ENCODE measurements around the gene GALNT14. TPM values are rescaled to one million over a fixed set of nuclear protein-coding genes. Genes with fewer than 3 reads are reported as not detected.

GALNT14 gene
- total RNA-seq, 1 donor: not detected

- Histone ChIP-seq H3K79me2 (ENCODE audit: insufficient read depth, low read length) (no peaks in the 10 kb centered on the region), H3K9me3 (ENCODE audit: low read depth, low read length) (no peaks in the 10 kb centered on the region), H3K36me3 (ENCODE audit: insufficient read depth, low read length) (no peaks in the 10 kb centered on the region), H3K27ac (ENCODE audit: low read depth, low read length) (no peak overlapping the region), H3K4me1 (ENCODE audit: insufficient read depth, low read length) (no peaks in the 10 kb centered on the region), H3K4me2 (ENCODE audit: insufficient read depth, low read length) (no peak overlapping the region), H2AFZ (ENCODE audit: low read length) (no peak overlapping the region), H4K20me1 (ENCODE audit: insufficient read depth, low read length) (no peaks in the 10 kb centered on the region), H3K4me3 (ENCODE audit: insufficient read depth, low read length) (no peak overlapping the region), H3K27me3 (ENCODE audit: insufficient read depth, low read length) (no peaks in the 10 kb centered on the region)
- DNase-seq (ENCODE audit: insufficient read length, low spot score, missing footprints): no peak
- TF ChIP-seq CTCF (IDR thresholded peaks at IDR 0.05; ENCODE audit: extremely low read depth, low read depth, low read length): no peak
These were observed 210.7 kb downstream of the GALNT14 start for GRCh38 chr2:30927465-30928075.

- TF ChIP-seq CTCF (IDR thresholded peaks at IDR 0.05; ENCODE audit: extremely low read depth, low read depth, low read length): no peak
- H2AFZ ChIP-seq (ENCODE audit: low read length): no peak overlapping the region
- no peak overlapping the region for H3K4me3 ChIP-seq (ENCODE audit: insufficient read depth, low read length)
- no peaks in the 10 kb centered on the region for H3K36me3 ChIP-seq (ENCODE audit: insufficient read depth, low read length)
- no peaks in the 10 kb centered on the region for H3K79me2 ChIP-seq (ENCODE audit: insufficient read depth, low read length)
- H3K27me3 ChIP-seq (ENCODE audit: insufficient read depth, low read length): no peaks in the 10 kb centered on the region
- H3K4me1 ChIP-seq (ENCODE audit: insufficient read depth, low read length): no peaks in the 10 kb centered on the region
- H3K4me2 ChIP-seq (ENCODE audit: insufficient read depth, low read length): no peak overlapping the region
- DNase-seq (ENCODE audit: insufficient read length, low spot score, missing footprints): no peak
- H4K20me1 ChIP-seq (ENCODE audit: insufficient read depth, low read length): no peaks in the 10 kb centered on the region
- no peaks in the 10 kb centered on the region for H3K9me3 ChIP-seq (ENCODE audit: low read depth, low read length)
- H3K27ac ChIP-seq (ENCODE audit: low read depth, low read length): no peak overlapping the region
These were observed 211.6 kb downstream of the GALNT14 start for GRCh38 chr2:30926606-30927005.

GRCh38 chr2:30923623-30924022, 214.6 kb downstream of the GALNT14 start:
- Histone ChIP-seq H3K4me3 (ENCODE audit: insufficient read depth, low read length) (no peak overlapping the region), H3K4me1 (ENCODE audit: insufficient read depth, low read length) (no peaks in the 10 kb centered on the region), H3K36me3 (ENCODE audit: insufficient read depth, low read length) (no peaks in the 10 kb centered on the region), H3K27ac (ENCODE audit: low read depth, low read length) (no peak overlapping the region), H4K20me1 (ENCODE audit: insufficient read depth, low read length) (no peaks in the 10 kb centered on the region), H3K79me2 (ENCODE audit: insufficient read depth, low read length) (no peaks in the 10 kb centered on the region), H3K27me3 (ENCODE audit: insufficient read depth, low read length) (no peaks in the 10 kb centered on the region), H2AFZ (ENCODE audit: low read length) (no peak overlapping the region), H3K9me3 (ENCODE audit: low read depth, low read length) (no peaks in the 10 kb centered on the region), H3K4me2 (ENCODE audit: insufficient read depth, low read length) (no peak overlapping the region)
- no peak for TF ChIP-seq CTCF (IDR thresholded peaks at IDR 0.05; ENCODE audit: extremely low read depth, low read depth, low read length)
- no peak for DNase-seq (ENCODE audit: insufficient read length, low spot score, missing footprints)

- Histone ChIP-seq H3K27me3 (ENCODE audit: insufficient read depth, low read length) (no peaks in the 10 kb centered on the region), H3K36me3 (ENCODE audit: insufficient read depth, low read length) (no peaks in the 10 kb centered on the region), H3K4me3 (ENCODE audit: insufficient read depth, low read length) (no peak overlapping the region), H2AFZ (ENCODE audit: low read length) (no peak overlapping the region), H3K79me2 (ENCODE audit: insufficient read depth, low read length) (no peaks in the 10 kb centered on the region), H4K20me1 (ENCODE audit: insufficient read depth, low read length) (no peaks in the 10 kb centered on the region), H3K4me1 (ENCODE audit: insufficient read depth, low read length) (no peaks in the 10 kb centered on the region), H3K27ac (ENCODE audit: low read depth, low read length) (no peak overlapping the region), H3K9me3 (ENCODE audit: low read depth, low read length) (no peaks in the 10 kb centered on the region), H3K4me2 (ENCODE audit: insufficient read depth, low read length) (no peak overlapping the region)
- no peak for TF ChIP-seq CTCF (IDR thresholded peaks at IDR 0.05; ENCODE audit: extremely low read depth, low read depth, low read length)
- no peak for DNase-seq (ENCODE audit: insufficient read length, low spot score, missing footprints)
These were observed 217.7 kb downstream of the GALNT14 start for GRCh38 chr2:30920511-30920910.

Data from osteoblast (primary cell).